Esophagus squamous epithelium (tissue), 5 donors: ENCODE data around the gene NOS1. TPM values are rescaled to one million over a fixed set of nuclear protein-coding genes. Genes with fewer than 3 reads are reported as not detected.

Source experiments
- DNase-seq: peaks from one replicate; lab custom pipeline; 2025; lab: John Stamatoyannopoulos, UW
- H3K27ac ChIP-seq, 4 donors: fragments of 200-600 bp; sonication (generic); one replicate each; pipeline ENCODE4 v1.5.1; 2016 to 2019; ENCODE audit warnings: mild to moderate bottlenecking in 1 of 4
- H3K27me3 ChIP-seq, 4 donors: fragments of 200-600 bp; sonication (generic); 1 replicate in 3 of 4; 2 replicates in 1 of 4; pipeline versions ENCODE4 v1.5.1 to v1.6.0; 2017 to 2021; ENCODE audit warnings: antibody characterized with exemption in 1 of 4
- H3K36me3 ChIP-seq, 3 donors: fragments of 200-600 bp; sonication (generic); one replicate each; pipeline ENCODE4 v1.5.1; 2016 to 2019
- H3K4me1 ChIP-seq, 3 donors: fragments of 200-600 bp; sonication (generic); one replicate each; pipeline ENCODE4 v1.5.1; 2017 to 2019
- H3K4me3 ChIP-seq, 4 donors: fragments of 200-600 bp; sonication (generic); 1 replicate in 3 of 4; 2 replicates in 1 of 4; pipeline ENCODE4 v1.5.1; 2016 to 2019; ENCODE audit warnings: mild to moderate bottlenecking in 2 of 4, moderate library complexity in 1 of 4
- H3K9me3 ChIP-seq, 3 donors: fragments of 200-600 bp; sonication (generic); one replicate each; pipeline ENCODE4 v1.5.1; 2016 to 2019
- POLR2A ChIP-seq, 4 donors: fragments of 450-650 bp; IDR thresholded peaks; one replicate each; pipeline ENCODE4 v1.6.1; 2017; ENCODE audit warnings: antibody characterized with exemption in 4 of 4, mild to moderate bottlenecking in 4 of 4, moderate library complexity in 3 of 4
- WGBS, 2 donors: methylation state at CpG; one replicate each; pipeline ENCODE4 v1.1.5; 2018; 5-methylcytosine and 5-hydroxymethylcytosine counted together
- intact Hi-C: fragments of 100-400 bp; cut with DNase I; formaldehyde crosslinking; loops from one replicate; pipeline ENCODE4 v1.15.0; 2022
- total RNA-seq, 4 donors: library from RNA; depleted of rRNA; stranded (reverse); fragments of >200 nt; gene quantifications; one replicate each; pipeline ENCODE4 v1.1.0, GENCODE V29; 2016
- TF ChIP-seq, protein P1 (sequence below), 6 experiments: fragments of 450-650 bp in 4 of 6; fragments of 200-600 bp in 2 of 6; sonication (generic) in 2 of 6; IDR thresholded peaks; one replicate each; pipeline ENCODE4 v1.5.1; 2016 to 2019; ENCODE audit warnings: antibody characterized with exemption in 6 of 6, mild to moderate bottlenecking in 4 of 6, moderate library complexity in 4 of 6
- donor health status: DM: yes; HTN: yes; CAD: no.

NOS1 gene
- total RNA-seq, 4 donors from 2014 or later, result 0.49 to 1.9 (median 1.5) TPM

- Histone ChIP-seq H3K4me1 (peaks cover 0 to 23% (median 0%) of the 10 kb centered on the region in 3 donors), H3K4me3 (no peak overlapping the region), H3K27ac (no peak overlapping the region), H3K36me3 (no peaks in the 10 kb centered on the region), H3K9me3 (no peaks in the 10 kb centered on the region), H3K27me3 (peaks cover 0 to 78% (median 0%) of the 10 kb centered on the region in 4 donors)
- TF ChIP-seq, protein P1, sequence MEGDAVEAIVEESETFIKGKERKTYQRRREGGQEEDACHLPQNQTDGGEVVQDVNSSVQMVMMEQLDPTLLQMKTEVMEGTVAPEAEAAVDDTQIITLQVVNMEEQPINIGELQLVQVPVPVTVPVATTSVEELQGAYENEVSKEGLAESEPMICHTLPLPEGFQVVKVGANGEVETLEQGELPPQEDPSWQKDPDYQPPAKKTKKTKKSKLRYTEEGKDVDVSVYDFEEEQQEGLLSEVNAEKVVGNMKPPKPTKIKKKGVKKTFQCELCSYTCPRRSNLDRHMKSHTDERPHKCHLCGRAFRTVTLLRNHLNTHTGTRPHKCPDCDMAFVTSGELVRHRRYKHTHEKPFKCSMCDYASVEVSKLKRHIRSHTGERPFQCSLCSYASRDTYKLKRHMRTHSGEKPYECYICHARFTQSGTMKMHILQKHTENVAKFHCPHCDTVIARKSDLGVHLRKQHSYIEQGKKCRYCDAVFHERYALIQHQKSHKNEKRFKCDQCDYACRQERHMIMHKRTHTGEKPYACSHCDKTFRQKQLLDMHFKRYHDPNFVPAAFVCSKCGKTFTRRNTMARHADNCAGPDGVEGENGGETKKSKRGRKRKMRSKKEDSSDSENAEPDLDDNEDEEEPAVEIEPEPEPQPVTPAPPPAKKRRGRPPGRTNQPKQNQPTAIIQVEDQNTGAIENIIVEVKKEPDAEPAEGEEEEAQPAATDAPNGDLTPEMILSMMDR (IDR thresholded peaks at IDR 0.05), result no peak
- no peak for TF ChIP-seq POLR2A (IDR thresholded peaks at IDR 0.05)
- intact Hi-C loops, result no loop called here
- no peak for DNase-seq
- WGBS, 2 donors, result 39 to 49% methylated on average over 2 to 3 of the region's 3 CpGs
Observed at GRCh38 chr12:117334051-117334450, 27.4 kb downstream of the NOS1 start.

DNA sequence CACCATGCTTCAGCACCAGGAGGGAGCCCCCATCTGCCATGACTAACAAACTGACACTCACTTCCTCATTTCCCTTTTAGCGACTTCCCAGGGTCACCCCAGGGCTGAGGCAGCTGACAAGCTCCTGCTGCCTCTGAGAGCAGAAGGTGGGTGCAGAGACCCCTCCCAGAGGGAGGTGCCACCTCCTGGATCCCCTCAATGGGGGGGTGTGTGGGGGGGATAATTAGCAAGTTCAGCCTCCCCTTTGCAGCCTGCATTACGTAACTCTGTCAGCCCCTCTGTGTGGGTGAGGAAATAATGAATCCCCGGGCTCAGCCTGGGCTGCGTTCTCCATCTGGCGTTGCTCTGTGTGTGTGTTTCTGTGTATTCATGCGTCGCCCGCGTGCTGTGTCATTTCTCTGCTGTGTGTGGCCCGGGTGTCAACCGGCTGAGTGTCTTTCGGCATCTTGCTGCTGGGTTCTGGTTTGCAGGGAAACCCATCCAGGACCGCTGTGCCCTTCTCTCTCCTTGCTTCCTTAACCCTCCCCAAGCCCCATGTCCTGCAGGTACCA is 28.0 kb downstream of the NOS1 start:
- 43 to 60% methylated on average over 1 to 6 of the region's 13 CpGs for WGBS, 2 donors
- intact Hi-C loops, result no loop called here
- no peak for TF ChIP-seq POLR2A (IDR thresholded peaks at IDR 0.05)
- TF ChIP-seq, protein P1 (IDR thresholded peaks at IDR 0.05), result no peak
- no peak overlapping the region for H3K4me3 ChIP-seq
- peaks cover 0 to 29% (median 0%) of the 10 kb centered on the region in 3 donors for H3K4me1 ChIP-seq
- no peaks in the 10 kb centered on the region for H3K9me3 ChIP-seq
- H3K27ac ChIP-seq, result no peak overlapping the region
- no peaks in the 10 kb centered on the region for H3K36me3 ChIP-seq
- H3K27me3 ChIP-seq, result peaks cover 0 to 78% (median 0%) of the 10 kb centered on the region in 4 donors
- DNase-seq, result no peak

DNA sequence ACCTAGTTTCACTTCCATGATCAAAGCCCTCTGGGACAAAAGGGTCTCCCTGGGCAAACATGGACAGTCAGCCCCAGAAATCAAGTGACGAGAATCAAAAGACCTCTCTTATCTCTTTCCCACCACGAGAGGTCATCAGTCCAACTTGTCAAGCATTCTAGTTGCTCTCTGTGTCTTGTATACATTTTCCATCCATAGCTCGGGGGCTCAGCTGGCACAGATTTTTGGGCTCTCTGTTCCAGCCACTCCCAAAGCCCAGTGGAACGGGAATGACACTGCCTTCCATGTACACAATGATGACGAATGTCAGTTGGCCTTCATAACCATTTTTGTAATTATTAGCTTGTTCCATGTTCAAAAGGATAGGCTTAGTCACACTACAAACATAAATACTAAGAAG is 29.7 kb downstream of the NOS1 start:
- intact Hi-C loops, result no loop called here
- 37 to 38% methylated on average over 5 of the region's 5 CpGs for WGBS, 2 donors
- peaks cover 0 to 85% (median 0%) of the 10 kb centered on the region in 4 donors for H3K27me3 ChIP-seq
- no peak overlapping the region for H3K4me3 ChIP-seq
- TF ChIP-seq, protein P1 (IDR thresholded peaks at IDR 0.05), result no peak
- TF ChIP-seq POLR2A (IDR thresholded peaks at IDR 0.05), result no peak
- no peak overlapping the region for H3K27ac ChIP-seq
- no peak for DNase-seq
- H3K9me3 ChIP-seq, result no peaks in the 10 kb centered on the region
- H3K36me3 ChIP-seq, result no peaks in the 10 kb centered on the region
- H3K4me1 ChIP-seq, result peaks cover 0 to 37% (median 0%) of the 10 kb centered on the region in 3 donors

GRCh38 chr12:117330441-117331113 is 30.8 kb downstream of the NOS1 start:
- Histone ChIP-seq H3K27ac (no peak overlapping the region), H3K4me1 (peaks cover 0 to 34% (median 0%) of the 10 kb centered on the region in 3 donors), H3K4me3 (no peak overlapping the region), H3K9me3 (no peaks in the 10 kb centered on the region), H3K27me3 (peaks cover 0 to 82% (median 0%) of the 10 kb centered on the region in 4 donors), H3K36me3 (no peaks in the 10 kb centered on the region)
- 94% methylated on average over 18 of the region's 27 CpGs; no CpG with 5 or more reads in 1 of the 2 donors for WGBS, 2 donors
- no peak for DNase-seq
- TF ChIP-seq POLR2A (IDR thresholded peaks at IDR 0.05), result no peak
- TF ChIP-seq, protein P1 (IDR thresholded peaks at IDR 0.05), result no peak
- intact Hi-C loops, result no loop called here

DNA sequence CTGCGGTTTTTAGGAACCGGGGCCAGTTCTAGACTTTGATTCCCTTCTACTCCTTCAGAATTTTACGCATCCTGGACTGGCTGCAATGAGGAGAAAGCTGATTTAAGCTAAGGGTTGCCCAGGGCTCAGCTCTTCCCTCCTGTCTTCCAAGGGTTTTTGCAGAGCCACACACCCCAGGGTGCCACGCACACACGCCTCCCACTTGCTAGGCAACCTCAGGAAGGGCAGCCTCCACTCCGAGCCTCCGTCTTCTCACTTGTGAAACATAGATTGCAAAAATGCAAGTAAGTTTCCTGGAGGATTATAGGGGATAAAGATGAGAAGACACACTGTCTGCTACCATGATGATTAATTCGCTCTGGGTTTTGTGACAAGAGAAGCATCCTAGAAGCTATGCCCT is 31.7 kb downstream of the NOS1 start:
- DNase-seq, result no peak
- Histone ChIP-seq H3K9me3 (no peaks in the 10 kb centered on the region), H3K4me1 (peaks cover 0 to 26% (median 0%) of the 10 kb centered on the region in 3 donors), H3K36me3 (no peaks in the 10 kb centered on the region), H3K27ac (no peak overlapping the region), H3K27me3 (peaks cover 0 to 81% (median 0%) of the 10 kb centered on the region in 4 donors), H3K4me3 (no peak overlapping the region)
- intact Hi-C loops, result no loop called here
- WGBS, 2 donors, result 72 to 90% methylated on average over 8 of the region's 8 CpGs
- no peak for TF ChIP-seq POLR2A (IDR thresholded peaks at IDR 0.05)
- TF ChIP-seq, protein P1 (IDR thresholded peaks at IDR 0.05), result no peak
